ENCODE results near the gene LRRC47.

The LRRC47 gene

GRCh38 chr1:3796215-3797061, at the start of gene LRRC47:
TSS of gene LRRC47 (minus strand) at chr1:3796498. CDS start at chr1:3796476, 22 bp downstream.
- peak; percentile 87 to 88 for DNase-seq (ENCODE audit: low read depth in 2 of 2)

- DNase-seq (ENCODE audit: low read depth in 2 of 2): no peak
Observed at GRCh38 chr1:3842912-3843311, 46.6 kb upstream of the LRRC47 start.

DNA sequence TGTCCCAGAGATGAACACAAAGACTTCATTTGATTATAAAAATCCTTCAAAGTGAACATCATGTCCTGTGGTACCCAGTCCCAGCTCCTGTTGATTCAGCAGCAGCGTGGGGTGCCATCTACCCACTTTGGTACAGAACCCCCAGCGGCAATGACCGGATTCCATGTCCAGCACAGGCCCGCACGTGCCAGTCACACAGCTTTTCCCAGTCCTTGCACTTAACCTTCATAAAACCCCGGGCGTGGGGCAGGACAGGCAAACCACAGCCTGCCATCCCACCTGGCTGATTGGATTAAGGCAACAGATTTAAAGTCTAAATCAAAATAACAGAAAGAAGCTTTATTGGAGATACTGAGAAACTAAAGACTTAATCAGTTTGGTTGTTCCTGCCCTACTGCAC, 45.2 kb upstream of the LRRC47 start:
- no peak for DNase-seq (ENCODE audit: low read depth in 2 of 2)

DNA sequence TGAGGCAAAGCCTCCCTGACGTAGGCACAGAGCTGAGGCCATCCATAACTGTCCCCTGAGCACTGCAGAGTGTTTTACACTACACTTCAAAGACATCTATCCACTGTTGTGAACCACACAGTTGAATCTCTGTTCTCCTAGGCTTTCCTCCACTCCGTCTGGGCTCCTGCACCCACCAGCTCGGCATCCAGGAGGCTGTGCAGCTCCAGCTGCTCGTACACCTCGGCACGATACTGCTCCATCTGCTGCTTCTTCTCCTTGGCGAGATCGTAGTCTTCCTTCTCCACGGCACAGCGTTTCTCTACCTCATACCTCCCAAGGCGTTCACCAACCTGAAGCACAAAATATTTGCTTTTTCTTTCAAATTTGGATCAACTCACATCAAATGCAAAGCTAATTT, 42.5 kb upstream of the LRRC47 start:
- no peak for DNase-seq (ENCODE audit: low read depth in 2 of 2)

DNA sequence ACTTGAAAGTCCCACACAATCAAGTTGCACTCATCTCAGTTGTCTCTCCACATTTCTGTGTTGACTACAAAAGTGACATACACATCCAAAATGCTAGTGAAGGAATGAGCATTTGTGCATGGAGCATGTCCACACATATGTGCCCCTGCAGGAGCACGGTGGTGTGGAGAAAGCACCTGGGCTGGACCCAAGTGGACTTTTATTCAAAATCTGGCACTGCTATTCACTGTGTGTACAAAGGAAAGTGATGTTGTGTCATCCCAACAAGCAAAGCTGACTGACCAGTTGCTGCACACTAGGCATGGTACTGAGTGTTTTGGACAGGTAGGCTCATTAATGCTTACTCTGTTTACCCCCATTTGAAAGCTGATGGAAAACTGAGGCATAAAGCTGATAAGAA, 41.4 kb upstream of the LRRC47 start:
- DNase-seq (ENCODE audit: low read depth in 2 of 2): no peak

- DNase-seq (ENCODE audit: low read depth in 2 of 2): no peak
Observed at GRCh38 chr1:3837200-3837599, 40.9 kb upstream of the LRRC47 start.

- DNase-seq (ENCODE audit: low read depth in 2 of 2): no peak
Observed at GRCh38 chr1:3836421-3836820, 40.1 kb upstream of the LRRC47 start.

DNA sequence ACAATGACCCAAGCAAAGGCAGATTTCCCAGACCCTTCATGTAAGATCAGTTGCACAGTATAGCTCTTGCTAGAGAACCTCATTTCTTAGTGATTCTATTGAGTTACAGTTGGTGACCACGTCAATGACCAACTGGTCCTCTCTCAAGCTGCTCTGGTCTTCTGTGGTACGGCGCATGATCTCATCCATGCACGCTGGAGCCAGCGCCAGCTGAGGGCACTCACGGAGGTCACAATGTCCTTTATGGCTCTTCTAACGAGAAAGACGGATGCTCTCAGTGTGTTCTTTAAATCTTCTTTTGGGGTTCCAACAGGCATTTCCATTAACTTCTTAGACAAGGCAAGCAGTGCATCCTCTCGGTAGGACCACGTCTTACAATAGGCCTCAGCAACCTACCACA, 38.4 kb upstream of the LRRC47 start:
- DNase-seq (ENCODE audit: low read depth in 2 of 2): no peak

DNA sequence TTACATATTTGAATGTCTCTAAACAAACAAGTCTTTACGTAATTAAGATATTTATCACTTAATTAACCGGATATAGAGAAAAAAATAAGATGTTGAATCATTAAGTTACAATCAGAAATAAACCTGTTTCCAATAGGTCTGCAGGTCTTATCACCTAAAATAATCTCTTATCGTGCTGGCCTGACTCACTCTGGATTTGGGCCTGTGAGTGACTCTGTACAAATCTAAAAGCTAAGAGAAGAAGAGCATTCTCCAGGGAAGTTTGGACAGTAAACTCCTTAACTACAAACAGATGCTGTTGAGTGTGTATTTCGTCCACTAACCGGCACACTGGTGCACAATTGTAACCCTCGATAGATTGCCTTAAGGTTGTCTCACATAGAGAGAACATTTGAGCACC, 35.4 kb upstream of the LRRC47 start:
- no peak for DNase-seq (ENCODE audit: low read depth in 2 of 2)

GRCh38 chr1:3828391-3828790, 32.1 kb upstream of the LRRC47 start:
- no peak for DNase-seq (ENCODE audit: low read depth in 2 of 2)

DNA sequence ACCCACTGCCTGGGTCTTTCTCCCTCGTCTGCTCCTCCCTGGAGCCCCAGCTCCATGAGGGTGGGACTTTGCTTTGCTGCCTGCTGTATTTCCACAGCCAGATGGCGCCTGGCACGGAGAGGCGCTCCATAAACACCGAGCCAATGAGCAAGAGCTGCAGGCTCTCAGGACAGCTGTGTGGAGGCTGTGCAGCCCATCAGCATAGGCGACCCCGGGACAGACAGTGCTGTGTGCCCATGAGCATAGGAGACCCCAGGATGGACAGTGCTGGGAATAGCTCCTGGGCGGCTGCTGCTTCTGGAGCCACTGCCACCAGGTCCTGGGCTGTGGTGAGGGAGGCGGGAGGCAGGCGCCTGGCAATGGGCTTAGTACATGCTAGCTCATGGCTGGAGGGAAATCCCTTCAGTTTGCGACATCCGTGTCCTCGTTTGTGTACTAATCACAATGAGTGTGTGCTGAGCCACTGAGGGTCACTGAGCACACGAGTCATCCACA, 31.6 kb upstream of the LRRC47 start:
- DNase-seq (ENCODE audit: low read depth in 2 of 2): no peak

- no peak for DNase-seq (ENCODE audit: low read depth in 2 of 2)
Observed at GRCh38 chr1:3825356-3825755, 29.1 kb upstream of the LRRC47 start.

DNA sequence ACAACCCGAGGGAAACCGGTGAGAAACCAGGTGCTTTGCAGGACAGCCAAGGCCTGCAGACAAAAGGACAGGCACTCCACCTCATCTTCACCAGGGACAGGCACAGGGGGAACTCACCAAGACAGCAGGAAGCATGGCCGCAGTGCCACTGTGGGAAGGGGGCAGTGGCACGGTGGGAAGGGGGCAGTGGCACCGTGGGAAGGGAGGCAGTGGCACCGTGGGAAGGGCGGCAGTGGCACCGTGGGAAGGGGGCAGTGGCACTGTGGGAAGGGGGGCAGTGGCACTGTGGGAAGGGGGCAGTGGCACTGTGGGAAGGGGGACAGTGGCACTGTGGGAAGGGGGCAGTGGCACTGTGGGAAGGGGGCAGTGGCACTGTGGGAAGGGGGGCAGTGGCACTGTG, 28.4 kb upstream of the LRRC47 start:
- DNase-seq (ENCODE audit: low read depth in 2 of 2): no peak

GRCh38 chr1:3822421-3822820, 26.1 kb upstream of the LRRC47 start:
- no peak for DNase-seq (ENCODE audit: low read depth in 2 of 2)

- no peak for DNase-seq (ENCODE audit: low read depth in 2 of 2)
Observed at GRCh38 chr1:3821908-3822307, 25.6 kb upstream of the LRRC47 start.

GRCh38 chr1:3821447-3821846, 25.1 kb upstream of the LRRC47 start:
- no peak for DNase-seq (ENCODE audit: low read depth in 2 of 2)

DNA sequence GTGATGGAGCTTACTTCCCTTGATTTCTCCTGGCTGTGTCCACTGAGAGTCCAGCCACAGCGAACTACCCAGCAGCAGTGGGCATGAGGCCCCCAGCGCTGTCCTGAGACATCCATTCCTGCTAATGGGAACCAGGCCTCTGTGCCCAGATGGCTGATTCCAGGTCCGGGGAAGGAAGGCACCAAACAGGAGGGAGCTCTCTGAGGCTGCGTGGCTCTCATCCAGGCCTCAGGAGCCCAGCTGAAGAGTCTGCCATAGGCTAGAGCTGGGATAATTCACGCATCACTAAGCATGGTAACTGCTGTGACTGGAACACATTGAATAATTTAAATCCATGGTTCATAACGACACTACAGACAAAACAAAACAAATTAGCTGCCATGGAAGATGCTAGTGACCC, 24.7 kb upstream of the LRRC47 start:
- no peak for DNase-seq (ENCODE audit: low read depth in 2 of 2)

GRCh38 chr1:3820316-3820715, 24.0 kb upstream of the LRRC47 start:
- no peak for DNase-seq (ENCODE audit: low read depth in 2 of 2)

DNA sequence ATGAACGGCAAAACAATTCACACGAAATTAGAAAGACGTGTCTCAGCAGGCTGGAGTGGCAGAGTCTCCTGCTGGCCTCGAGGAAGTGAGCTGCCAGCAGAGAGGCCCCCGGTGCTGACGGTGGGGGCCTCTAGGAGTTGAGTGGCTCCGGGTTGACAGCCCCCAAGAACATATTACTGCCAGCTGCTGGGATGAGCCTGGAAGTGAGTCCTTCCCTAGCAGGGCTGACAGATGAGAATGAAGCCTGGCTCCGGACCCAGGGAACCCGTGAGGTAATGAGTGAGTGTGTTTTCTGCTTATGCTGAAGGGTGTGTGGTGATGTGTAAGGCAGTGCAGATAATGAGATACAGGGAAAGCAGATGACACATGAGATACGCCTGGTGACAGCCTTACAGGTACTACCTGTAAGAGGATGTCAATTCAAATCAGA, 23.5 kb upstream of the LRRC47 start:
- DNase-seq (ENCODE audit: low read depth in 2 of 2): no peak

GRCh38 chr1:3817821-3818597, 21.7 kb upstream of the LRRC47 start:
- DNase-seq (ENCODE audit: low read depth in 2 of 2): no peak

GRCh38 chr1:3817138-3817740, 20.9 kb upstream of the LRRC47 start:
- DNase-seq (ENCODE audit: low read depth in 2 of 2): no peak

DNA sequence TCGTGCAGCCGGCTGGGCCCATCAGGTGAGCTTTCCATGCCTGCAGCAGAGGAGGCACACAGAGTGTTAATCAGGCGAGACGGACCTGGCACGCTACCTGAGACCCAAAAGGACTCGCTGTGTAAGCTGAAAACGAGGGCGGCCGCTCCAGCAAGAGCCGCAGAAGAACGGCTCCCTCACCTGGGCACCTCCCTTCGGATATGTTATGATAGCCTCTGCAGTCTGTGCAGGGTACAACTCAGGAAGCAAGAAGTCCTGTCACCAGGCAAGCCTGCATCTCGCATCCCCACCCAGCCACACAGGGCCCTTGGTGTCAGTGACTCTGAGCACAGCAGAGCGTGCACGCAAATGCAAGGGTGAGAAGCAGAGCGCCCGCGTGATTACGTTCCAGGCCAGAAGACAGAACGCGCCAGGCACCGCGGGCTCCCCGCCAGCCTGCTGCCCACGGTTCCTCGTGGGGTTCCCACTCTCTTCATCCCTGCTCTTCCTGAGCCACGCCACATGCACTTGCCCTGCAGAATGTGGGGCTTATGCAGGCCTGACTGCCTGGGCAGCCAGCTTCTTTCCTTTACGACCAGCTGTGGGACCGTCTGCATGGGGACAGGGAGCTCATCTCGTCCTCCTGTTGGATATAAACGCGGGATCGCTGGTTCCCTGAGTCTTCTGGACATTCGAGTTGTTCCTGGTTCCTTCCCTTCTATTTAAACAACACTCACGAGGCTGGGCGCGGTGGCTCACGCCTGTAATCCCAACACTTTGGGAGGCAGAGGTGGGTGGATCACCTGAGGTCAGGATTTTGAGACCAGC, 20.2 kb upstream of the LRRC47 start:
- no peak for DNase-seq (ENCODE audit: low read depth in 2 of 2)

Measured in stimulated activated CD8-positive, alpha-beta memory T cell treated with anti-CD3 and anti-CD28 coated beads, Interleukin-7, amount 100 ng/mL, for 1 hour (primary cell).